Measurements from ENCODE around the gene ZNF157. TPM values are rescaled to one million over a fixed set of nuclear protein-coding genes. Genes with fewer than 3 reads are reported as not detected.

The ZNF157 gene
- 0.12 and 0.23 TPM in 2 replicates for polyA plus RNA-seq (2012; rRNA removed)
- polyA plus RNA-seq (2012; cell fraction: cytosol; rRNA removed), result 0.27 and 0.34 TPM in 2 replicates
- polyA plus RNA-seq (2012; cell fraction: nucleus; rRNA removed), result 0.28 and 0.35 TPM in 2 replicates

GRCh38 chrX:47370278-47370677, at the start of gene ZNF157:
TSS of gene ZNF157 (plus strand) at chrX:47370578. CDS start at chrX:47370669, 91 bp downstream.
- H4K20me1 ChIP-seq (ENCODE audit: insufficient read depth), result no peaks in the 10 kb centered on the region
- H3K36me3 ChIP-seq (replicated peaks in 1 of 2; ENCODE audit: control insufficient read depth in 1 of 2, insufficient read depth in 2 of 2, low read length in 1 of 2), result no peaks in the 10 kb centered on the region
- DNase-seq, result no peak
- no peaks in the 10 kb centered on the region for H3K79me2 ChIP-seq (ENCODE audit: insufficient read depth)
- POLR2A ChIA-PET, result no interaction called here
- H3K4me3 ChIP-seq (ENCODE audit: low read depth in 2 of 2, low read length in 1 of 2), result no peak within 1 kb of the TSS
- no peak within 1 kb of the TSS for H3K27ac ChIP-seq (ENCODE audit: low read depth in 2 of 2, low read length in 1 of 2)
- no peaks in the 10 kb centered on the region for H3K9me2 ChIP-seq
- 33% methylated on average over 3 of the region's 3 CpGs for WGBS (ENCODE audit: low lambda C conversion rate)
- no peaks in the 10 kb centered on the region; the same call in 1 of the 2 replicates for H3K27me3 ChIP-seq (ENCODE audit: insufficient read depth)
- H3K4me2 ChIP-seq, result no peak within 1 kb of the TSS
- no peak within 1 kb of the TSS for H2AFZ ChIP-seq (ENCODE audit: low read depth)
- H3K9ac ChIP-seq, result no peak within 1 kb of the TSS
- CTCF ChIA-PET, result interaction anchor here (1.0 to 2.8 kb wide), 2 partner anchors 13 to 14 kb away, joined by 4 to 9 read pairs; no protein-coding TSS in a partner anchor
- H3K9me3 ChIP-seq, result no peaks in the 10 kb centered on the region
- no peaks in the 10 kb centered on the region for H3F3A ChIP-seq (replicated peaks; ENCODE audit: insufficient read depth)
- TF ChIP-seq, protein P1, sequence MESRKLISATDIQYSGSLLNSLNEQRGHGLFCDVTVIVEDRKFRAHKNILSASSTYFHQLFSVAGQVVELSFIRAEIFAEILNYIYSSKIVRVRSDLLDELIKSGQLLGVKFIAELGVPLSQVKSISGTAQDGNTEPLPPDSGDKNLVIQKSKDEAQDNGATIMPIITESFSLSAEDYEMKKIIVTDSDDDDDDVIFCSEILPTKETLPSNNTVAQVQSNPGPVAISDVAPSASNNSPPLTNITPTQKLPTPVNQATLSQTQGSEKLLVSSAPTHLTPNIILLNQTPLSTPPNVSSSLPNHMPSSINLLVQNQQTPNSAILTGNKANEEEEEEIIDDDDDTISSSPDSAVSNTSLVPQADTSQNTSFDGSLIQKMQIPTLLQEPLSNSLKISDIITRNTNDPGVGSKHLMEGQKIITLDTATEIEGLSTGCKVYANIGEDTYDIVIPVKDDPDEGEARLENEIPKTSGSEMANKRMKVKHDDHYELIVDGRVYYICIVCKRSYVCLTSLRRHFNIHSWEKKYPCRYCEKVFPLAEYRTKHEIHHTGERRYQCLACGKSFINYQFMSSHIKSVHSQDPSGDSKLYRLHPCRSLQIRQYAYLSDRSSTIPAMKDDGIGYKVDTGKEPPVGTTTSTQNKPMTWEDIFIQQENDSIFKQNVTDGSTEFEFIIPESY (IDR thresholded peaks at IDR 0.05; ENCODE audit: borderline replicate concordance, low read depth), result no peak
- TF ChIP-seq JUND (IDR thresholded peaks at IDR 0.05), result no peak
- TF ChIP-seq EP300 (IDR thresholded peaks at IDR 0.05; ENCODE audit: borderline replicate concordance in 1 of 2, low read depth in 1 of 2, low read length in 1 of 2), result no peak
- TF ChIP-seq SMC3 (IDR thresholded peaks at IDR 0.05; ENCODE audit: low read depth, low read length), result no peak
- no peak for TF ChIP-seq USF1 (IDR thresholded peaks at IDR 0.05; ENCODE audit: borderline replicate concordance, low read depth)
- H3K4me1 ChIP-seq (ENCODE audit: control insufficient read depth in 1 of 2, insufficient read depth in 2 of 2, low read depth in 1 of 2, low read length in 1 of 2), result peaks cover 0 to 2% of the 10 kb centered on the region in 2 experiments; a peak in 1 of 4 replicates

DNA sequence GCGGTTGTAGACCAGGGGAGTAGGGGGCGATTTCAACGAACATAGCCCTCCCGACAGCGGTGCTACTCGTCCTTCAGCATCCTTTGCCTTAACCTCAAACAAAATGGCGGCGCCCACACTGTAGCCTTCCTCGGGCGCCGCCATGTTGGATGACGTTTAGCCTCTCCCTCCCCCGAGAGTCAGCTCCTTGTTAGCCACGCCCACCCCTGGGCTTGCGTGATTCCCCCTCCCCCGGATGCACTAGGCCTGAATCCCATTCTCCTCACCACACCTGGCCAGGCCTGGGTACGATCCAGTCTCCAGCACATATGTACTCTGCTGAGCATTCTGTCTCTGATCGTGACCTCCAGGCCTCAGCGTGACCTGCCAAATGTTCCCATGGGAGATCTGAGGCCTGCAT, 49.0 kb upstream of the ZNF157 start:
- Histone ChIP-seq H3F3A (replicated peaks; ENCODE audit: insufficient read depth) (no peaks in the 10 kb centered on the region), H3K9me2 (no peaks in the 10 kb centered on the region), H3K27ac (ENCODE audit: low read depth in 2 of 2, low read length in 1 of 2) (no peak overlapping the region), H3K9ac (no peak overlapping the region), H3K4me2 (no peak overlapping the region), H3K79me2 (ENCODE audit: insufficient read depth) (no peaks in the 10 kb centered on the region), H2AFZ (ENCODE audit: low read depth) (no peak overlapping the region), H3K27me3 (ENCODE audit: insufficient read depth) (no peaks in the 10 kb centered on the region; the same call in 1 of the 2 replicates), H3K4me1 (ENCODE audit: control insufficient read depth in 1 of 2, insufficient read depth in 2 of 2, low read depth in 1 of 2, low read length in 1 of 2) (no peaks in the 10 kb centered on the region), H3K9me3 (no peaks in the 10 kb centered on the region), H3K4me3 (ENCODE audit: low read depth in 2 of 2, low read length in 1 of 2) (no peak overlapping the region), H3K36me3 (replicated peaks in 1 of 2; ENCODE audit: control insufficient read depth in 1 of 2, insufficient read depth in 2 of 2, low read length in 1 of 2) (no peaks in the 10 kb centered on the region), H4K20me1 (ENCODE audit: insufficient read depth) (no peaks in the 10 kb centered on the region)
- POLR2A ChIA-PET, result no interaction called here
- DNase-seq, result no peak
- TF ChIP-seq YY1 (IDR thresholded peaks at IDR 0.05; ENCODE audit: low read depth) (peak; percentile 88), RXRA (IDR thresholded peaks at IDR 0.05; ENCODE audit: borderline replicate concordance, low read depth) (no peak)
- CTCF ChIA-PET, result interaction anchor here (1.1 kb wide), 1 partner anchor 8 kb away, joined by 3 read pairs; no protein-coding TSS in a partner anchor
- 68% methylated on average over 19 of the region's 19 CpGs for whole genome bisulfite sequencing (ENCODE audit: low lambda C conversion rate)

DNA sequence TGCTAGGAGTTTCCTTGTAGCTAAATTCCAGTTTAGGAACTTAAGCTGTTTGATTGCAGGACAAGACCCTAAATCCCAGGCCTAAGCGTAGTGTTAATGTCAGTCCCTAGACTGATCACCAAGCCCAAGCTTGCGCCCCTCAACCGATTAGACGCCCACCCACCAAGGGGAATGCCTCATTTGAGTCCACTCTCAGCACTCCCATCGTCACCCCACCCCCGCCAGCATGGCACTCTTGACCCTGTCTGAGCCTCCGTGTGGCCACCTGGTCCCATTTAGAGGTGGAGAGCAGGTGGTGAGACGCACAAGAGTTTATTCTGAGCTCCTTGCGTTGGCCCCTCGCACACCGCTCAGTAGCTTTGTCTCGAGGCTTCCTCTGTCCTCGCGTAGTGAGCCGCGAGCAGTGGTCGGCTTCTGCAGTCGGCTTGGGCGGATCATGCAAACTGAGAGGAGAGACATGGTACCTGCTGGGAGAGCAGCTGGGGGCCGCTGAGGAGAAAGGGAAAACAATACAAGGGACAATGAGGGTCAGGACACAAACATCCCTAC, 48.5 kb upstream of the ZNF157 start:
- H3K79me2 ChIP-seq (ENCODE audit: insufficient read depth), result no peaks in the 10 kb centered on the region
- H3K27me3 ChIP-seq (ENCODE audit: insufficient read depth), result no peaks in the 10 kb centered on the region; the same call in 1 of the 2 replicates
- H3K9ac ChIP-seq, result no peak overlapping the region
- H3F3A ChIP-seq (replicated peaks; ENCODE audit: insufficient read depth), result no peaks in the 10 kb centered on the region
- no peaks in the 10 kb centered on the region for H3K9me2 ChIP-seq
- no peaks in the 10 kb centered on the region for H4K20me1 ChIP-seq (ENCODE audit: insufficient read depth)
- H2AFZ ChIP-seq (ENCODE audit: low read depth), result no peak overlapping the region
- H3K9me3 ChIP-seq, result no peaks in the 10 kb centered on the region
- TF ChIP-seq GATA2 (CRISPR knock-in tag; IDR thresholded peaks at IDR 0.05) (no peak), RAD21 (IDR thresholded peaks at IDR 0.05; ENCODE audit: low read length) (no peak), EP300 (IDR thresholded peaks at IDR 0.05; ENCODE audit: borderline replicate concordance in 1 of 2, low read depth in 1 of 2, low read length in 1 of 2) (no peak), MAX (IDR thresholded peaks at IDR 0.05; ENCODE audit: low read depth) (no peak), MXI1 (IDR thresholded peaks at IDR 0.05; ENCODE audit: low read depth, low read length) (no peak), CHD2 (IDR thresholded peaks at IDR 0.05; ENCODE audit: low read length, partially characterized antibody) (no peak)
- no peaks in the 10 kb centered on the region for H3K36me3 ChIP-seq (replicated peaks in 1 of 2; ENCODE audit: control insufficient read depth in 1 of 2, insufficient read depth in 2 of 2, low read length in 1 of 2)
- no peak overlapping the region for H3K4me2 ChIP-seq
- DNase-seq, result no peak
- no peak overlapping the region for H3K4me3 ChIP-seq (ENCODE audit: low read depth in 2 of 2, low read length in 1 of 2)
- H3K27ac ChIP-seq (ENCODE audit: low read depth in 2 of 2, low read length in 1 of 2), result no peak overlapping the region
- no peaks in the 10 kb centered on the region for H3K4me1 ChIP-seq (ENCODE audit: control insufficient read depth in 1 of 2, insufficient read depth in 2 of 2, low read depth in 1 of 2, low read length in 1 of 2)
- WGBS (ENCODE audit: low lambda C conversion rate), result 60% methylated on average over 20 of the region's 20 CpGs
- POLR2A ChIA-PET, result no interaction called here
- CTCF ChIA-PET, result interaction anchor here (1.1 kb wide), 1 partner anchor 9 kb away, joined by 3 read pairs; no protein-coding TSS in a partner anchor

Data from SK-N-SH (cell line).